GM19099 (cell line): ENCODE results near the gene CSNK2A1.

Source experiments
- POLR2A ChIP-seq: IDR thresholded peaks from 3 replicates; pipeline ENCODE4 v1.6.1; 2011; ENCODE audit warnings: low read depth; ENCODE audit not compliant: insufficient read length; ENCODE audit errors: extremely low read depth

Gene CSNK2A1

GRCh38 chr20:516799-517198, 26.8 kb downstream of the CSNK2A1 start:
- TF ChIP-seq POLR2A = no peak

- no peak for TF ChIP-seq POLR2A
These were observed 27.9 kb downstream of the CSNK2A1 start for GRCh38 chr20:515696-516095.

DNA sequence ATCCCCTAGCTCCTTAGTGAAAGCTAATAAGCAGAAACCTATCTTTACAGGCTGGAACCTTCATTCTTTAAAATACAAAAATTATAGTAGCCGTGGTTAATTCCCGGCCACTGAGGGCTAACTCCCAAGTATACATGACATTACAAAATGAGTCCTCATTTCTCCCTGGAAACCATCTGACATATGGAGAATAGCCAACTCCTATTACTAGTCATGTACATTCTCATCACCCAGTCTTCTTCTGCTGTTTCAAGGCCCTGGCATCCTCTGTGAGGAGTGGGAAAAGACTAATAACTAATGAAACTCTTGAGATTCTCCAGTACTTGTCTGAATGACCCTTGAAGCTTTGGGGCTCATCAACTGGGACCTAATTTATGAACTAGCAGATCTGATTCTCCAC, 30.2 kb downstream of the CSNK2A1 start:
- TF ChIP-seq POLR2A = no peak

DNA sequence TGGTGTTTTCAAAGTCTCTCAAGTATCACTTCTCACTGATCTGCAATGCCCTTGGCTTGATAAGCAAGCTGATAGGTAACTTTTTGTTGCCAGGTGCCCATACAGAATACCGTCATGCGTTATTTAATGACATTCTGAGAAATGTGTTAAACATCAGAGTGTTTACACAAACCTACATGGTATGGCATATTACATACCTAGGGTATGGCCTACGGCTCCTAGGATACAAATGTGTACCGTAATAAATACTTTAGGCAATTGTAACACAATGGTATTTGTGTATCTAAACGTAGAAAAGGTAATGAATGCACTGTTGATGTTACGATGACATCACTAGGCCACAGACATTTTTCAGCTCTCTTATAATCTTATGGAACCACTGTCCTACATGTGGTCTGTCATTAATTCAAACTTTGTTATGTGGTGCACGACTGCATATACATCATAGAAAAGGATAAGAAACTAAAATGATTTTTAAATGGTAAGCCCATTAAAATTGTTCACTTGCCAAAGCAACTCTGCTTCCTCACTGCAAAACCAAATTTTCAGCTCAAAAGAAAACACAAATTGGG, 35.7 kb downstream of the CSNK2A1 start:
- no peak for TF ChIP-seq POLR2A

- TF ChIP-seq POLR2A = no peak
These were observed 36.4 kb downstream of the CSNK2A1 start for GRCh38 chr20:507006-507758.

DNA sequence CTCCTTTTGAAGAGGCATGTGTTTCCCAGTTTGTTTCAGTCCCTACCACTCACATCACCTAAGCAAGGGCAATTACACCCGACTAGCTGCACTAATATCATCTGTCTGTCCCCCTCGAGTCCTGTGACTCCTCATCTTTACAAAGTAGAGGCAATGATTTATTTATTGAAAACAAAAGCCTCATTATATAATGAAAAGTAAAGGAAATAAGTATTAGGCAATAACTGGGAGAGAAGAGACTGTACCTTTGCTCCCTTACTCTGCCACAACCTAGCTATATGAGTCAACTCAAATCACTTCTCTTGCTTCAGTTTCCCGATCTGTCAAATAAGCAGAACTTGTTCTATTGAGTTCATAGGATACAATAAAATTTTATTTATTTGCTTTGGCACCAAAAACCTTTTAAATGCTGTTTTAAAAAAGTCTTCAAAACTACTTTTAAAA, 38.9 kb downstream of the CSNK2A1 start:
- TF ChIP-seq POLR2A = no peak

DNA sequence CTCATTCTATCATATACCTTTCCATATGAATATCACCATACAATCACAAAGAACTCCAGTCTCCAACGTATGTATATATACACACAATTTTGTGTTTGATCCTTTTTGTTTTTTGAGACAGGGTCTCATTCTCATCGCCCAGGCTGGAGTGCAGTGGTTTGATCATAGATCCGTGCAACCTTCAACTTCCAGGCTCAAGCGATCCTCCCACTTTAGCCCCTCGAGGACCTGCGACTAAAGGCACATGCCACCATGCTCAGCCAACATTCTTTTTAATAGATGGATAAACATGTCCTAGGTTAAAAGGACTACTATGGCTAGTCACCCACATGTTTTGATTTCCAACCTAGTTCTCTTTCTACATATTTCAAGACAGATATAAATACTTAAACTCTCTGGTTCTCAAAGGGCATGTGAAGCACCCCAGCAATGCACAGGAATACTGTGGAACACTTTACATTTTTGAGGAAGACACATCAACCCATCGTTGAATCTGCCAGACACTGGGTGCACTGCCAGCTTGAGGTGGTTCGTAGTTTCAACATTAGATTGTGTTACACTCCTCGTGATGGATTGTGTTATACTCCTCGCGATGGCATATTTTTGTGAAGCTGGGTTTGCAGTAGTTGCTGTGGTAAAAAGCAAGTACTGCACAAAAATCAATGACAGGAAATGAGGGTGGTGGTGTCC, 40.4 kb downstream of the CSNK2A1 start:
- no peak for TF ChIP-seq POLR2A

GRCh38 chr20:497979-498378, 45.6 kb downstream of the CSNK2A1 start:
- no peak for TF ChIP-seq POLR2A

- TF ChIP-seq POLR2A = no peak
These were observed 47.4 kb downstream of the CSNK2A1 start for GRCh38 chr20:496126-496696.

DNA sequence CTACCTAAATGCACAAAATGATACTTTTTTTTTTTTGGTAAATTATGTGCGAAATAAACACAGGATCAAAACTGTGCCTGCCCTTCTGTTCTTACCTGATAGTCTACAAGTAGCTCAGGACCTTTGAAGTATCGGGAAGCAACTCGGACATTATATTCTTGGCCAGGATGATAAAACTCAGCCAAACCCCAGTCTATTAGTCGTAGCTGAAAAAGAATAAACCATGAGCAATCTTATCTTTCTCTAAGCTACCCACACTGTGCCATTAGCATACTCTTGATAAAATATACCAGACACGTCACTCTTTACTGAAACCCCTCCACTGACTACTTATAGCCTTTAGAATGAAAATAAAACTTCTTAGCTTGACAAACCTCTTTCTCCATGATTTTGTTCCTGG, 51.4 kb downstream of the CSNK2A1 start:
- no peak for TF ChIP-seq POLR2A

- no peak for TF ChIP-seq POLR2A
These were observed 55.9 kb downstream of the CSNK2A1 start for GRCh38 chr20:487655-488054.

GRCh38 chr20:483815-484644, 59.6 kb downstream of the CSNK2A1 start:
- TF ChIP-seq POLR2A = no peak

DNA sequence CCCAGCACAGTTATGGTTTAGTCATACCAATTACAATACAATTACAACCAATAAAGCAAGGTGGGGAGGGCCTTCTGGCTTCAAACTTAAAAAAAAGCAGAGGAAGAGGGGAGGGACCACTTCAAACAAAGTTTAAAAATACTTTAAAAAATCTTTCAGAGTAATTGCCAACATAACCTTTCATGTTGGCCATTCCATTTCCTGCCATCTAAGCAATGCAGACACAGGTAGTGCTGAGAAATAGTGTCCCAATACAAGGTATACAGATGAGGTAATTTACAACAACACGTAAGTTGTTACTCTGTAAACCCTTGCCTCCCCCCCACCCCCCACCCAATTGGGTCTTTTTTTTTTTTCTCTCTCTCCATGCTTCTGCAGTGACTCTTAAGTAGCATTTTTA, 62.4 kb downstream of the CSNK2A1 start:
- TF ChIP-seq POLR2A = no peak

- TF ChIP-seq POLR2A = no peak
These were observed 63.5 kb downstream of the CSNK2A1 start for GRCh38 chr20:480044-480443.

- TF ChIP-seq POLR2A = no peak
These were observed 64.1 kb downstream of the CSNK2A1 start for GRCh38 chr20:479487-479886.
